ENCODE results near the gene PLA2G4B. TPM values are rescaled to one million over a fixed set of nuclear protein-coding genes. Genes with fewer than 3 reads are reported as not detected.

PLA2G4B gene
- polyA plus RNA-seq, 1 experiment: 2.4 TPM

DNA sequence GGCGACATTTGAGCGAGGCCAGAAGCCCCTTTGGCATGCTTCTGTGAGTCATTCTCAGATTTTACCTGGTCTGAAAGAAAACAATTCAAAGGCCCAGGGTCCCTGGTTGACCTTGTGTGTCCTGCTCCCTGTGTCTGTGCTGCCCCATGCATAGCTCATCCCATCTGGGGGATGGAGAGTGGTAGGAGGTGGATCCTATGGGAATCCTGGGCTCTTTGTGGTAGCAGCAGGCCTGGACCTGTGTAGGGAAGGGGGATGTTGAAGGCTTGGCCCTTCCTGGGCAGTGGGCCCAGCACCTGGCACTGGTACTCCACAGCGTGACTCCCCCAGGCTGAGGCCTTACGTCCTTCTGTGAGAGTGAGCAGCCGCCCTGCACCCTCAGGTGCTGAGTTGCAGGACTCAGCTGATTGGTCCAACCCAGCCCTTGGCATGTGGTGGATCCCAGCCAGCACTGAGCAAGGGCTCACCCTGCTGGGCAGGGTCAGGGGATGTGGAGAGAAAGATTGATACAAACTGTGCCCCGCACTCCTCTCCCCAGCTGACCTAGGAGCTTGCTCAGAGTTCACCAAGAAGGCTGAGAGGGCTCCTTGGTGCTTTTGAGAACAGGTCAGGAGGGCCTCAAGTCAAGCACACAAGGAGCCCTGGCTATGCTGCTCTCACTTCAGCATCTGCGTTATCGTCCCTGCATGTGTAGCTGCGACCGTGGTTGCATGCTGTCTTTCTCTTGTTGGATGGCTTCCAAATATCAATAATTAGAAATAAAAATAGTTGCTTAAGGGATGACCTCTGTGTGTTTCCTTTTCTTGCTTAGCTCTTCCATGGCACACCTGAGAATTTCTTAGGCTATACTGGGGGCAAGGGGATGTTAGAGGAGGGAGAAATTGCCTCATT is 32.1 kb upstream of the PLA2G4B start:
- Histone ChIP-seq H3K4me3 (ENCODE audit: low read depth, low read length) (no peak overlapping the region), H3K36me3 (ENCODE audit: control insufficient read depth, insufficient read depth, low read length) (no peaks in the 10 kb centered on the region; the same call in 1 of the 2 replicates), H3K27me3 (ENCODE audit: control insufficient read depth, insufficient read depth, low read length) (no peaks in the 10 kb centered on the region)
- no peak for DNase-seq (ENCODE audit: low read depth)
- TF ChIP-seq, protein P1, sequence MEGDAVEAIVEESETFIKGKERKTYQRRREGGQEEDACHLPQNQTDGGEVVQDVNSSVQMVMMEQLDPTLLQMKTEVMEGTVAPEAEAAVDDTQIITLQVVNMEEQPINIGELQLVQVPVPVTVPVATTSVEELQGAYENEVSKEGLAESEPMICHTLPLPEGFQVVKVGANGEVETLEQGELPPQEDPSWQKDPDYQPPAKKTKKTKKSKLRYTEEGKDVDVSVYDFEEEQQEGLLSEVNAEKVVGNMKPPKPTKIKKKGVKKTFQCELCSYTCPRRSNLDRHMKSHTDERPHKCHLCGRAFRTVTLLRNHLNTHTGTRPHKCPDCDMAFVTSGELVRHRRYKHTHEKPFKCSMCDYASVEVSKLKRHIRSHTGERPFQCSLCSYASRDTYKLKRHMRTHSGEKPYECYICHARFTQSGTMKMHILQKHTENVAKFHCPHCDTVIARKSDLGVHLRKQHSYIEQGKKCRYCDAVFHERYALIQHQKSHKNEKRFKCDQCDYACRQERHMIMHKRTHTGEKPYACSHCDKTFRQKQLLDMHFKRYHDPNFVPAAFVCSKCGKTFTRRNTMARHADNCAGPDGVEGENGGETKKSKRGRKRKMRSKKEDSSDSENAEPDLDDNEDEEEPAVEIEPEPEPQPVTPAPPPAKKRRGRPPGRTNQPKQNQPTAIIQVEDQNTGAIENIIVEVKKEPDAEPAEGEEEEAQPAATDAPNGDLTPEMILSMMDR (IDR thresholded peaks at IDR 0.05; ENCODE audit: insufficient read depth, low read depth, low read length): no peak
- ChIA-PET POLR2A (no interaction called here), CTCF (interaction anchor here (12.9 kb wide), 1 partner anchor 31 kb away, joined by 330 read pairs; the partner anchor contains the start of gene MAPKBP1)

GRCh38 chr15:41809121-41809520 is 29.5 kb upstream of the PLA2G4B start:
- CTCF ChIA-PET: interaction anchor here (1.2 to 12.9 kb wide), 4 partner anchors 9 to 34 kb away, joined by 3 to 330 read pairs (median 16); partner anchors contain the start of gene MAPKBP1
- Histone ChIP-seq H3K4me3 (ENCODE audit: low read depth, low read length) (no peak overlapping the region), H3K27me3 (ENCODE audit: control insufficient read depth, insufficient read depth, low read length) (no peaks in the 10 kb centered on the region), H3K36me3 (ENCODE audit: control insufficient read depth, insufficient read depth, low read length) (peaks cover 12% of the 10 kb centered on the region)
- TF ChIP-seq, protein P1 (IDR thresholded peaks at IDR 0.05; ENCODE audit: insufficient read depth, low read depth, low read length): no peak
- no peak for DNase-seq (ENCODE audit: low read depth)
- POLR2A ChIA-PET: no interaction called here

- CTCF ChIA-PET: interaction anchor here (1.2 to 12.9 kb wide), 9 partner anchors 9 to 344 kb away, joined by 3 to 330 read pairs (median 19); partner anchors contain the start of gene MAPKBP1
These were observed 29.0 kb upstream of the PLA2G4B start for GRCh38 chr15:41809526-41810220.

GRCh38 chr15:41810651-41811431 is 27.8 kb upstream of the PLA2G4B start:
- no peak overlapping the region for H3K4me3 ChIP-seq (ENCODE audit: low read depth, low read length)
- no peak for DNase-seq (ENCODE audit: low read depth)
- H3K36me3 ChIP-seq (ENCODE audit: control insufficient read depth, insufficient read depth, low read length): peaks cover 20% of the 10 kb centered on the region
- ChIA-PET CTCF (interaction anchor here (0.5 to 12.9 kb wide), 25 partner anchors 9 to 368 kb away, joined by 3 to 330 read pairs (median 4); partner anchors contain the start of gene MAPKBP1), POLR2A (interaction anchor here (0.6 kb wide), 1 partner anchor 10 kb away, joined by 6 read pairs; no protein-coding TSS in a partner anchor)
- TF ChIP-seq, protein P1 (IDR thresholded peaks at IDR 0.05; ENCODE audit: insufficient read depth, low read depth, low read length): peak; percentile 24; the same call in 1 of the 2 replicates
- no peaks in the 10 kb centered on the region for H3K27me3 ChIP-seq (ENCODE audit: control insufficient read depth, insufficient read depth, low read length)

More at GRCh38 chr15:41809526-41810220, 29.0 kb upstream of the PLA2G4B start:
- TF ChIP-seq, protein P1 (IDR thresholded peaks at IDR 0.05; ENCODE audit: insufficient read depth, low read depth, low read length): no peak
- POLR2A ChIA-PET: no interaction called here
- Histone ChIP-seq H3K4me3 (ENCODE audit: low read depth, low read length) (no peak overlapping the region), H3K27me3 (ENCODE audit: control insufficient read depth, insufficient read depth, low read length) (no peaks in the 10 kb centered on the region), H3K36me3 (ENCODE audit: control insufficient read depth, insufficient read depth, low read length) (peaks cover 15% of the 10 kb centered on the region)
- no peak for DNase-seq (ENCODE audit: low read depth)
